Activated T-cell treated with anti-CD3 and anti-CD28 coated beads, Interleukin-2, amount 50 U/mL, for 72 hours (primary cell): ENCODE data around the gene EXD3. TPM values are rescaled to one million over a fixed set of nuclear protein-coding genes. Genes with fewer than 3 reads are reported as not detected.

Source experiments
- ATAC-seq, 2 donors: fragments of 150-1000 bp; cut with Tn5 transposase; replicated peaks in 1 of 2; 2 replicates each; pipeline ENCODE4 v1.10.0; 2021; ENCODE audit warnings: moderate library complexity in 2 of 2, mild to moderate bottlenecking in 1 of 2
- DNase-seq, 2 donors: peaks; one replicate each; pipeline ENCODE4 v3.0.0; 2021 to 2022; ENCODE audit warnings: mixed read lengths in 1 of 2
- H3K27ac Mint-ChIP-seq: one replicate; pipeline ENCODE4 v1.8.0; 2022; ENCODE audit warnings: mild to moderate bottlenecking, moderate library complexity, mixed read lengths
- H3K27me3 Mint-ChIP-seq: one replicate; pipeline ENCODE4 v1.8.0; 2022; ENCODE audit warnings: low read depth, mixed read lengths
- H3K36me3 Mint-ChIP-seq, 2 donors: one replicate each; pipeline ENCODE4 v1.8.0; 2022; ENCODE audit warnings: mixed read lengths in 2 of 2, mild to moderate bottlenecking in 1 of 2; ENCODE audit not compliant: insufficient read depth in 2 of 2
- H3K4me1 Mint-ChIP-seq: one replicate; pipeline ENCODE4 v1.8.0; 2022; ENCODE audit warnings: low read depth, mixed read lengths
- H3K4me3 Mint-ChIP-seq, 2 donors: one replicate each; pipeline ENCODE4 v1.8.0; 2022; ENCODE audit warnings: mild to moderate bottlenecking in 2 of 2, mixed read lengths in 2 of 2, moderate library complexity in 2 of 2
- H3K9me3 Mint-ChIP-seq, 2 donors: one replicate each; pipeline ENCODE4 v1.8.0; 2022; ENCODE audit warnings: mixed read lengths in 2 of 2
- total RNA-seq, 2 donors: library from RNA; stranded (reverse); gene quantifications; one replicate each; pipeline ENCODE4 v1.2.3, GENCODE V29; 2022

Gene EXD3
- total RNA-seq, 2 donors from 2014 or later: 23.7 to 26.0 TPM

DNA sequence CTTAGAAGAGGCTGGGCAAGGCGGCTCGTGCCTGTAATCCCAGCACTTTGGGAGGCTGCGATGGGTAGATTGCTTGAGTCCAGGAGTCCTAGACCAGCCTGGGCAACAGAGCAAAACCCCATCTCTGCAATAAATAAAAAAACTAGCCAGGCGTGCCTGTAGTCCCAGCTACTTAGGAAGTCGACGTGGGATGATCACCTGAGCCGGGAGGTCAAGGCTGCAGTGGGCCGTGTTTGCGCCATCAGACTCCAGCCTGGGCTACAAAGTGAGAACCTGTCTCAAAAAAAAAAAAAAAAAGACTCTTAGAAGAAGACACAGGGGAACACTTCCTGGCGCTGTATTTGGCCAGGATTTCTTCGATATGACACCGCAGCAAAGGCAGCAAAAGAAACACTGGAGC is 97.2 kb downstream of the EXD3 start:
- peaks cover 5 to 8% of the 10 kb centered on the region in 2 donors for H3K36me3 Mint-ChIP-seq
- DNase-seq (no peak), ATAC-seq (no peak)
- peaks cover 12% of the 10 kb centered on the region for H3K27me3 Mint-ChIP-seq
- H3K4me1 Mint-ChIP-seq: peaks cover 22% of the 10 kb centered on the region
- peaks cover 5 to 13% of the 10 kb centered on the region in 2 donors for H3K9me3 Mint-ChIP-seq
- peak overlapping the region in 1 of 2 donors; percentile 78 for H3K4me3 Mint-ChIP-seq
- no peak overlapping the region for H3K27ac Mint-ChIP-seq

DNA sequence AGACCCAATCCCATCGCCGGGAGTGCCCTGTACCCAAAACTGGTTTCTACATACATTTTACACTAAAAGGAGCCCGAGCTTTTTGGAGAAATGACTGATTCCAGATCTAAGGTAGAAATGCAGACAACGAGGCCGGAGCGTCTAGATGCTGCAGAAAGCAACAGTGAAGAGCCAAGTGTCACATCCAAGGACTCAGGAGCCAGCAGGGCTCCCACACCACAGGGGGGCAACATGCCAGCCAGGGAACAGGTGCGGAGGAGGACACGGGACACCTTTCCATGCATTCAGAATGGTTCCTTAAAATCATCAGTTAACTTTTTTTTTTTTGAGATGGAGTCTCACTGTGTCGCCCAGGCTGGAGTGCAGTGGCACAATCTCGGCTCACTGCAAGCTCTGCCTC is 97.8 kb downstream of the EXD3 start:
- DNase-seq (no peak), ATAC-seq (no peak)
- H3K4me1 Mint-ChIP-seq: peaks cover 22% of the 10 kb centered on the region
- peaks cover 12% of the 10 kb centered on the region for H3K27me3 Mint-ChIP-seq
- peaks cover 5 to 11% of the 10 kb centered on the region in 2 donors for H3K9me3 Mint-ChIP-seq
- peaks cover 5 to 8% of the 10 kb centered on the region in 2 donors for H3K36me3 Mint-ChIP-seq
- no peak overlapping the region for H3K27ac Mint-ChIP-seq
- no peak overlapping the region for H3K4me3 Mint-ChIP-seq

GRCh38 chr9:137323531-137324331 is 99.2 kb downstream of the EXD3 start:
- Mint-ChIP-seq H3K9me3 (peaks cover 5 to 9% of the 10 kb centered on the region in 2 donors), H3K4me3 (no peak overlapping the region), H3K27me3 (peaks cover 12% of the 10 kb centered on the region), H3K36me3 (peaks cover 5 to 8% of the 10 kb centered on the region in 2 donors), H3K4me1 (peaks cover 22% of the 10 kb centered on the region), H3K27ac (no peak overlapping the region)
- DNase-seq (no peak), ATAC-seq (no peak)

- H3K4me1 Mint-ChIP-seq: peaks cover 12% of the 10 kb centered on the region
- H3K36me3 Mint-ChIP-seq: peaks cover 0 to 2% of the 10 kb centered on the region in 2 donors
- DNase-seq (no peak), ATAC-seq (no peak)
- H3K4me3 Mint-ChIP-seq: no peak overlapping the region
- peaks cover 11% of the 10 kb centered on the region for H3K27me3 Mint-ChIP-seq
- H3K27ac Mint-ChIP-seq: no peak overlapping the region
- H3K9me3 Mint-ChIP-seq: peaks cover 0 to 2% of the 10 kb centered on the region in 2 donors
Measured at GRCh38 chr9:137321726-137322361, 101.1 kb downstream of the EXD3 start.

GRCh38 chr9:137320555-137321384 is 102.2 kb downstream of the EXD3 start:
- Mint-ChIP-seq H3K27ac (no peak overlapping the region), H3K4me3 (peak overlapping the region; percentile 22 to 40), H3K27me3 (peaks cover under 1% of the 10 kb centered on the region), H3K36me3 (no peaks in the 10 kb centered on the region), H3K9me3 (no peaks in the 10 kb centered on the region), H3K4me1 (peaks cover 2% of the 10 kb centered on the region)
- ATAC-seq (peak; percentile 21 to 45), DNase-seq (no peak)

- H3K27me3 Mint-ChIP-seq: no peaks in the 10 kb centered on the region
- no peaks in the 10 kb centered on the region for H3K4me1 Mint-ChIP-seq
- no peak overlapping the region for H3K27ac Mint-ChIP-seq
- H3K36me3 Mint-ChIP-seq: no peaks in the 10 kb centered on the region
- DNase-seq: no peak
- H3K9me3 Mint-ChIP-seq: no peaks in the 10 kb centered on the region
- H3K4me3 Mint-ChIP-seq: no peak overlapping the region
- no peak for ATAC-seq
Measured at GRCh38 chr9:137319739-137320551, 103.0 kb downstream of the EXD3 start.

DNA sequence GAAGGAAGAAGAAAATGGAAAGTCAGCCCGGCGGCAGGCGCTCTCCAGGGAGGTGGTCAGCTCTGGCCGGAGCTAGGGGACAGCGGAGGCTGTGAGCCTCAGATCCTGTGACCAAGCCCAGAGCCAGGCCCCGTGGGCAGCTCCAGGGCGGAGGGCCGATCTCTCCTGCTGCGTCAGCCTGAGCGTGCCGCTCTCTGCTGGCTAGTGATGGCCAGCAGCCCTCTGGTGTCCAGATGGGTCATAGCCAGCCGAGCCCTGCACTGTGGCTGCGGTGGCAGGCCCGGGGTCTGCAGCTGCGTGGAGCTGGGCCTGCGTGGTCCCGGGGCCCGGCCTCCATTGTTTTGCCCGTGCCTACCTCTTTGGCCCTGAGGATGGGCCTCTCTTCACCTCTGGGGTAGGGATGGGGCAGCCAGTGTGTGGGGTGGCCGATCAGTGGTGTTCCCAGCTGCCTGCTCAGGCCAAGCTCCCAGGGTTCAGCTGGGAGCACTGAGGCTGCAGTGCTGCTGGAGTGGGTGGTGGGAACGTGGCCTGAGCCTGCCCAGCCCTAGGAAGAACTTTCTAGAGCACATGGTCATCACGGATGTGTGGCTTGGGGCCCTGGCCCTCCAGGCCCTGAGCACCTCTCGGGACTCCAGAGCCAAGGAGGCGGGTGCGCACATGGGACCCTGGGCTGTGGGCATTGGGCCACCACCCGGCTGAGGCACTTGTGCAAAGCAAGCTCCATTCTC is 103.8 kb downstream of the EXD3 start:
- Mint-ChIP-seq H3K27me3 (no peaks in the 10 kb centered on the region), H3K27ac (no peak overlapping the region), H3K4me1 (no peaks in the 10 kb centered on the region), H3K36me3 (no peaks in the 10 kb centered on the region), H3K9me3 (no peaks in the 10 kb centered on the region), H3K4me3 (no peak overlapping the region)
- ATAC-seq (no peak), DNase-seq (no peak)

DNA sequence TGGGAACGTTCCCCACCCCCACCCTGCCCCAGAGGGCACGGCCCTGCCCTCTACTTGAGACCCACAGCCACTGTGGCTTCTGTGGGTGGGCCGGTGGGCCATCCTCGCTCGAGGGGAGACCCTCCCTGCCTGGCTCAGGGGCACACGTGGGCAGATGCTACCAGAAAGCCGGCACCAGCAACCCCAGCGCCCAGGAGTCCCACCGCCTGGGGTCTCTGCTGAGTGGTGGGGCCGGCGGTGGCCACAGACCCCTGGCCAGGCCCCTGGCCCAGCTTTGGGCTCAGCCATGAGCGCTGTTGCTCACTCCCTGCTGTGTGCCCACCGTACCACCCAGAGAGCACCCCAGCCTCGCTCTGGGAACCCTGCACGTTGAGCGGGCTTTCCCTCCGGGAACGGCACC is 104.4 kb downstream of the EXD3 start:
- Mint-ChIP-seq H3K4me3 (no peak overlapping the region), H3K4me1 (no peaks in the 10 kb centered on the region), H3K27me3 (no peaks in the 10 kb centered on the region), H3K36me3 (no peaks in the 10 kb centered on the region), H3K9me3 (no peaks in the 10 kb centered on the region), H3K27ac (no peak overlapping the region)
- DNase-seq (no peak), ATAC-seq (no peak)

GRCh38 chr9:137317718-137318511 is 105.0 kb downstream of the EXD3 start:
- H3K27ac Mint-ChIP-seq: no peak overlapping the region
- H3K36me3 Mint-ChIP-seq: no peaks in the 10 kb centered on the region
- H3K27me3 Mint-ChIP-seq: no peaks in the 10 kb centered on the region
- no peak for ATAC-seq
- no peak overlapping the region for H3K4me3 Mint-ChIP-seq
- no peak for DNase-seq
- H3K4me1 Mint-ChIP-seq: no peaks in the 10 kb centered on the region
- H3K9me3 Mint-ChIP-seq: no peaks in the 10 kb centered on the region

GRCh38 chr9:137317021-137317717 is 105.8 kb downstream of the EXD3 start:
- no peak overlapping the region for H3K27ac Mint-ChIP-seq
- H3K27me3 Mint-ChIP-seq: no peaks in the 10 kb centered on the region
- no peak for DNase-seq
- H3K9me3 Mint-ChIP-seq: no peaks in the 10 kb centered on the region
- ATAC-seq: no peak
- peak overlapping the region; percentile 46 to 63 for H3K4me3 Mint-ChIP-seq
- no peaks in the 10 kb centered on the region for H3K36me3 Mint-ChIP-seq
- no peaks in the 10 kb centered on the region for H3K4me1 Mint-ChIP-seq
